Measurements from ENCODE around the gene PFKL. TPM values are rescaled to one million over a fixed set of nuclear protein-coding genes. Genes with fewer than 3 reads are reported as not detected.

PFKL gene
- total and polyA plus RNA-seq, 2 of the 8 experiments (the other 6 are each of a cell fraction or from before 2014, with no cell fraction given) = 80.2 to 82.3 TPM

DNA sequence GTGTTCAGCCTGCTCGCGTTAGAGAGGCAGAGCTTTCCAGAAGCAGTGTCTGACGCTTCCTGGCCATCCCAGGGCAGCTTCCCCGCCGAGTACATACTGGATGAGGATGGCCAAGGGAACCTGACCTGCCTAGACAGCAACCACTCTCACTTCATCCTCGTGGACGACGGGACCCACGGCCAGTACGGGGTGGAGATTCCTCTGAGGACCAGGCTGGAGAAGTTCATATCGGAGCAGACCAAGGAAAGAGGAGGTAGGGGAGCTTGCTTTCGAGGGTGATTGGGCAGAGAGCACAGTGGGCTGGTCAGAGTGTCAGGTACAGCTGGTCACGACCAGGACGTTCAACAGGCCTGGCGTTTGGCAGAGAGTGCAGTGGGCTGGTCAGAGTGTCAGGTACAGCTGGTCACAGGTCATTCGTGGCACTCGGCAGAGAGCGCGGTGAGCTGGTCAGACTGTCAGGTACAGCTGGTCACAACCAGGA, 75.9 kb downstream of the PFKL start:
- Histone ChIP-seq H3K9me3 (ENCODE audit: insufficient read depth in 2 of 2, low read depth in 1 of 2, low read length in 1 of 2) (peaks cover 6 to 14% of the 10 kb centered on the region in 2 experiments; a peak in 3 of 4 replicates), H4K20me1 (replicated peaks in 1 of 2; ENCODE audit: control insufficient read depth in 1 of 2, insufficient read depth in 2 of 2, low read length in 2 of 2) (no peaks in the 10 kb centered on the region), H3K27me3 (replicated peaks in 1 of 4; ENCODE audit: control insufficient read depth in 3 of 4, extremely low read depth in 1 of 4, insufficient read depth in 3 of 4, low read length in 3 of 4) (peaks cover 0 to 3% (median under 1%) of the 10 kb centered on the region in 4 experiments; a peak in 4 of 7 replicates), H4K8ac (ENCODE audit: extremely low read depth, insufficient read depth, low read length) (no peak overlapping the region), H3K4me2 (ENCODE audit: insufficient read depth in 1 of 2, low read depth in 2 of 2, low read length in 2 of 2) (no peak overlapping the region), H4K5ac (ENCODE audit: insufficient read length, low read depth, low read length) (no peak overlapping the region), H3K4ac (replicated peaks; ENCODE audit: insufficient read length, low read depth, low read length) (no peak overlapping the region), H2BK5ac (ENCODE audit: low read depth, low read length) (no peak overlapping the region), H2BK20ac (ENCODE audit: low read length) (no peak overlapping the region), H3K14ac (ENCODE audit: insufficient read length) (no peak overlapping the region), H3K79me2 (ENCODE audit: control insufficient read depth in 1 of 2, insufficient read depth in 2 of 2, low read length in 2 of 2) (no peaks in the 10 kb centered on the region), H3K23ac (ENCODE audit: insufficient read length) (no peak overlapping the region), H2BK15ac (ENCODE audit: low read length) (0 out of 2 replicates have a peak overlapping the region, but pooled peaks have one; percentile 18), H3K56ac (replicated peaks; ENCODE audit: insufficient read length, low read depth, low read length) (no peak overlapping the region), H3K36me3 (ENCODE audit: control insufficient read depth in 2 of 4, insufficient read depth in 4 of 4, low read length in 3 of 4) (no peaks in the 10 kb centered on the region), H2AK5ac (ENCODE audit: low read depth, low read length) (0 out of 2 replicates have a peak overlapping the region, but pooled peaks have one; percentile 70), H3K23me2 (ENCODE audit: low read depth, low read length) (no peaks in the 10 kb centered on the region), H2BK12ac (ENCODE audit: low read depth, low read length) (no peak overlapping the region), H2BK120ac (replicated peaks; ENCODE audit: low read depth, low read length) (no peak overlapping the region), H3K9ac (replicated peaks in 1 of 4; ENCODE audit: extremely low read depth in 1 of 4, low read depth in 3 of 4, low read length in 3 of 4) (no peak overlapping the region), H4K91ac (replicated peaks; ENCODE audit: insufficient read length, low read length) (no peak overlapping the region), H3K27ac (ENCODE audit: low read depth, low read length) (no peak overlapping the region), H3K79me1 (ENCODE audit: low read depth, low read length) (no peaks in the 10 kb centered on the region), H3K4me3 (ENCODE audit: extremely low read depth in 1 of 4, insufficient read depth in 2 of 4, low read depth in 3 of 4, low read length in 4 of 4) (no peak overlapping the region), H3K4me1 (replicated peaks in 1 of 4; ENCODE audit: control insufficient read depth in 3 of 4, insufficient read depth in 4 of 4, low read length in 3 of 4) (peaks cover 0 to 9% (median 2%) of the 10 kb centered on the region in 4 experiments; a peak in 2 of 7 replicates), H3K18ac (ENCODE audit: extremely low read depth, low read length) (no peak overlapping the region), H2AFZ (ENCODE audit: low read length) (no peak overlapping the region)
- no peak for FAIRE-seq
- no peak for DNase-seq (ENCODE audit: low read depth in 1 of 2, low spot score in 2 of 2)
- ChIA-PET CTCF (ENCODE audit: partially characterized antibody) (interaction anchor here (1.2 to 2.8 kb wide), 8 partner anchors 7 to 104 kb away, joined by 3 to 15 read pairs (median 4); no protein-coding TSS in a partner anchor), POLR2A (ENCODE audit: partially characterized antibody) (interaction anchor here (0.6 kb wide), 1 partner anchor 332 kb away, joined by 3 read pairs; no protein-coding TSS in a partner anchor)
- 96% methylated on average over 19 of the region's 19 CpGs; no CpG with 5 or more reads in 1 of the 2 experiments for WGBS, 2 experiments (ENCODE audit: extremely low coverage in 1 of 2, insufficient coverage in 1 of 2, insufficient read length in 1 of 2, insufficient replicate concordance in 2 of 2, low coverage in 1 of 2, low lambda C conversion rate in 2 of 2, missing lambda C conversion rate in 1 of 2)
- TF ChIP-seq SRF (IDR thresholded peaks at IDR 0.05; ENCODE audit: low read depth, low read length) (no peak), RXRA (IDR thresholded peaks at IDR 0.05; ENCODE audit: insufficient read depth, low read depth, low read length) (no peak), ZNF274 (IDR thresholded peaks at IDR 0.05; ENCODE audit: borderline replicate concordance, extremely low read depth, low read length) (no peak), EP300 (IDR thresholded peaks at IDR 0.05; ENCODE audit: borderline replicate concordance in 1 of 2, low read depth in 2 of 2, low read length in 2 of 2) (no peak), SAP30 (IDR thresholded peaks at IDR 0.05; ENCODE audit: insufficient read depth, insufficient replicate concordance, low read length) (no peak), POLR2AphosphoS5 (IDR thresholded peaks at IDR 0.05; ENCODE audit: low read depth, low read length) (no peak), YY1 (IDR thresholded peaks at IDR 0.05; ENCODE audit: low read depth, low read length) (no peak), RNF2 (IDR thresholded peaks at IDR 0.05; ENCODE audit: borderline replicate concordance, low read depth, low read length, missing control alignments, poor library complexity, severe bottlenecking) (no peak), POU5F1 (IDR thresholded peaks at IDR 0.05; ENCODE audit: low read depth, low read length) (no peak), SP4 (IDR thresholded peaks at IDR 0.05; ENCODE audit: low read length) (no peak)
- TF ChIP-seq, protein P1, sequence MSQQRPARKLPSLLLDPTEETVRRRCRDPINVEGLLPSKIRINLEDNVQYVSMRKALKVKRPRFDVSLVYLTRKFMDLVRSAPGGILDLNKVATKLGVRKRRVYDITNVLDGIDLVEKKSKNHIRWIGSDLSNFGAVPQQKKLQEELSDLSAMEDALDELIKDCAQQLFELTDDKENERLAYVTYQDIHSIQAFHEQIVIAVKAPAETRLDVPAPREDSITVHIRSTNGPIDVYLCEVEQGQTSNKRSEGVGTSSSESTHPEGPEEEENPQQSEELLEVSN (IDR thresholded peaks at IDR 0.05) = no peak

Data from H1 (cell line).